ENCODE measurements around the gene GRIN2C.

GRCh38 chr17:74796211-74796610, 63.5 kb downstream of the GRIN2C start:
- no peak for TF ChIP-seq CTCF (tag by site-specific recombination; IDR thresholded peaks at IDR 0.05)
- no peak for TF ChIP-seq ZFP37 (tag by site-specific recombination; IDR thresholded peaks at IDR 0.05)
- TF ChIP-seq ZNF292 (tag by site-specific recombination; IDR thresholded peaks at IDR 0.05; ENCODE audit: borderline replicate concordance, low read depth), result no peak
- TF ChIP-seq PRDM1 (tag by site-specific recombination; IDR thresholded peaks at IDR 0.05), result no peak
- TF ChIP-seq ZNF157 (tag by site-specific recombination; IDR thresholded peaks at IDR 0.05), result no peak
- no peak for TF ChIP-seq HOXD13 (CRISPR knock-in tag; IDR thresholded peaks at IDR 0.05; ENCODE audit: borderline replicate concordance)
- no peak for TF ChIP-seq SP7 (tag by site-specific recombination; IDR thresholded peaks at IDR 0.05)
- no peak for TF ChIP-seq ZNF768 (tag by site-specific recombination; IDR thresholded peaks at IDR 0.05)
- no peak for TF ChIP-seq BCL11A (tag by site-specific recombination; IDR thresholded peaks at IDR 0.05; ENCODE audit: low read depth)
- TF ChIP-seq ZNF510 (tag by site-specific recombination; IDR thresholded peaks at IDR 0.05; ENCODE audit: insufficient replicate concordance), result no peak

Data from HEK293 (cell line).